GM18505 (cell line): Measurements from ENCODE around the gene C2orf76.

Experiments
- ATAC-seq: cut with Tn5 transposase; IDR thresholded peaks from one replicate; pipeline ENCODE4 v1.9.1; 2021; ENCODE audit not compliant: unreplicated experiment
- POLR2A ChIP-seq: IDR thresholded peaks from 4 replicates; pipeline ENCODE4 v1.6.1; 2011; ENCODE audit warnings: borderline replicate concordance; ENCODE audit not compliant: insufficient read depth, insufficient read length; ENCODE audit errors: extremely low read depth

Gene C2orf76

GRCh38 chr2:119311831-119312230, 54.8 kb downstream of the C2orf76 start:
- TF ChIP-seq POLR2A, result no peak
- ATAC-seq, result no peak

- no peak for TF ChIP-seq POLR2A
- no peak for ATAC-seq
Measured at GRCh38 chr2:119311371-119311770, 55.3 kb downstream of the C2orf76 start.

- no peak for ATAC-seq
- no peak for TF ChIP-seq POLR2A
Measured at GRCh38 chr2:119308793-119309330, 57.8 kb downstream of the C2orf76 start.

- ATAC-seq, result no peak
- no peak for TF ChIP-seq POLR2A
Measured at GRCh38 chr2:119307419-119308140, 59.1 kb downstream of the C2orf76 start.

GRCh38 chr2:119306196-119306590, 60.4 kb downstream of the C2orf76 start:
- TF ChIP-seq POLR2A, result no peak
- no peak for ATAC-seq

- no peak for ATAC-seq
- TF ChIP-seq POLR2A, result no peak
Measured at GRCh38 chr2:119305497-119306195, 61.0 kb downstream of the C2orf76 start.

- ATAC-seq, result no peak
- no peak for TF ChIP-seq POLR2A
Measured at GRCh38 chr2:119304847-119305246, 61.8 kb downstream of the C2orf76 start.

- no peak for ATAC-seq
- TF ChIP-seq POLR2A, result no peak
Measured at GRCh38 chr2:119301413-119301812, 65.2 kb downstream of the C2orf76 start.

- no peak for TF ChIP-seq POLR2A
- no peak for ATAC-seq
Measured at GRCh38 chr2:119295688-119296375, 70.8 kb downstream of the C2orf76 start.

GRCh38 chr2:119294671-119295070, 72.0 kb downstream of the C2orf76 start:
- ATAC-seq, result no peak
- TF ChIP-seq POLR2A, result no peak

- ATAC-seq, result no peak
- TF ChIP-seq POLR2A, result no peak
Measured at GRCh38 chr2:119293900-119294299, 72.7 kb downstream of the C2orf76 start.

GRCh38 chr2:119293254-119293653, 73.4 kb downstream of the C2orf76 start:
- TF ChIP-seq POLR2A, result no peak
- ATAC-seq, result no peak

- TF ChIP-seq POLR2A, result no peak
- ATAC-seq, result no peak
Measured at GRCh38 chr2:119292226-119292625, 74.4 kb downstream of the C2orf76 start.
